ENCODE data around the gene HDAC10.

DNA sequence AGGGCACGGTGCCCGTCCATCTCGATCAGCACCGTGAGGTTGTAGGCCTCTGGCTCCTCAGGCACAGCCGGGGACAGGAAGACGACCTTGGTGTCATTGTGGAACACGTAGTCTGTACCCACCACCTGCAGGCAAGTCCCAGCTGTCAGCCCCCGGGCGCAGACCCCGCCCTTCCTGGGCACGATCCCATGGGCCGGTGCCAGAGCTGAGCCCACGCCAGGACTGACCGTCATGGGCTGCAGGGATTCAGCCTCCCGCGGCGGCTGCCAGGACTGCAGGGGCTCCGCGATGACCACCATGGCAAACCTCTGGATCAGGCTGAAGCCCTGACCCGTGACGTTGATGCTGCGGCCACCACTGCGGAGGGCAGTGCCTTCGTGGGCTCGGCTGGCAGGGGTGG lies 30.9 kb upstream of the HDAC10 start:
- TF ChIP-seq, protein P1, sequence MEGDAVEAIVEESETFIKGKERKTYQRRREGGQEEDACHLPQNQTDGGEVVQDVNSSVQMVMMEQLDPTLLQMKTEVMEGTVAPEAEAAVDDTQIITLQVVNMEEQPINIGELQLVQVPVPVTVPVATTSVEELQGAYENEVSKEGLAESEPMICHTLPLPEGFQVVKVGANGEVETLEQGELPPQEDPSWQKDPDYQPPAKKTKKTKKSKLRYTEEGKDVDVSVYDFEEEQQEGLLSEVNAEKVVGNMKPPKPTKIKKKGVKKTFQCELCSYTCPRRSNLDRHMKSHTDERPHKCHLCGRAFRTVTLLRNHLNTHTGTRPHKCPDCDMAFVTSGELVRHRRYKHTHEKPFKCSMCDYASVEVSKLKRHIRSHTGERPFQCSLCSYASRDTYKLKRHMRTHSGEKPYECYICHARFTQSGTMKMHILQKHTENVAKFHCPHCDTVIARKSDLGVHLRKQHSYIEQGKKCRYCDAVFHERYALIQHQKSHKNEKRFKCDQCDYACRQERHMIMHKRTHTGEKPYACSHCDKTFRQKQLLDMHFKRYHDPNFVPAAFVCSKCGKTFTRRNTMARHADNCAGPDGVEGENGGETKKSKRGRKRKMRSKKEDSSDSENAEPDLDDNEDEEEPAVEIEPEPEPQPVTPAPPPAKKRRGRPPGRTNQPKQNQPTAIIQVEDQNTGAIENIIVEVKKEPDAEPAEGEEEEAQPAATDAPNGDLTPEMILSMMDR (IDR thresholded peaks at IDR 0.05): no peak
- TF ChIP-seq, protein P2, sequence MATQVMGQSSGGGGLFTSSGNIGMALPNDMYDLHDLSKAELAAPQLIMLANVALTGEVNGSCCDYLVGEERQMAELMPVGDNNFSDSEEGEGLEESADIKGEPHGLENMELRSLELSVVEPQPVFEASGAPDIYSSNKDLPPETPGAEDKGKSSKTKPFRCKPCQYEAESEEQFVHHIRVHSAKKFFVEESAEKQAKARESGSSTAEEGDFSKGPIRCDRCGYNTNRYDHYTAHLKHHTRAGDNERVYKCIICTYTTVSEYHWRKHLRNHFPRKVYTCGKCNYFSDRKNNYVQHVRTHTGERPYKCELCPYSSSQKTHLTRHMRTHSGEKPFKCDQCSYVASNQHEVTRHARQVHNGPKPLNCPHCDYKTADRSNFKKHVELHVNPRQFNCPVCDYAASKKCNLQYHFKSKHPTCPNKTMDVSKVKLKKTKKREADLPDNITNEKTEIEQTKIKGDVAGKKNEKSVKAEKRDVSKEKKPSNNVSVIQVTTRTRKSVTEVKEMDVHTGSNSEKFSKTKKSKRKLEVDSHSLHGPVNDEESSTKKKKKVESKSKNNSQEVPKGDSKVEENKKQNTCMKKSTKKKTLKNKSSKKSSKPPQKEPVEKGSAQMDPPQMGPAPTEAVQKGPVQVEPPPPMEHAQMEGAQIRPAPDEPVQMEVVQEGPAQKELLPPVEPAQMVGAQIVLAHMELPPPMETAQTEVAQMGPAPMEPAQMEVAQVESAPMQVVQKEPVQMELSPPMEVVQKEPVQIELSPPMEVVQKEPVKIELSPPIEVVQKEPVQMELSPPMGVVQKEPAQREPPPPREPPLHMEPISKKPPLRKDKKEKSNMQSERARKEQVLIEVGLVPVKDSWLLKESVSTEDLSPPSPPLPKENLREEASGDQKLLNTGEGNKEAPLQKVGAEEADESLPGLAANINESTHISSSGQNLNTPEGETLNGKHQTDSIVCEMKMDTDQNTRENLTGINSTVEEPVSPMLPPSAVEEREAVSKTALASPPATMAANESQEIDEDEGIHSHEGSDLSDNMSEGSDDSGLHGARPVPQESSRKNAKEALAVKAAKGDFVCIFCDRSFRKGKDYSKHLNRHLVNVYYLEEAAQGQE (IDR thresholded peaks at IDR 0.05; ENCODE audit: insufficient read depth in 1 of 2, low read depth in 2 of 2, low read length in 1 of 2): no peak
- no peak for TF ChIP-seq POLR2AphosphoS5 (IDR thresholded peaks at IDR 0.05; ENCODE audit: low read depth, low read length)
